SK-N-SH (cell line): Measurements from ENCODE around the gene CEP295NL. TPM values are rescaled to one million over a fixed set of nuclear protein-coding genes. Genes with fewer than 3 reads are reported as not detected.
"Not testable (repeated sequence)": the region's sequence is repeated elsewhere in the genome, so short reads cannot be mapped to it uniquely, and the experiment has no call there.

Source experiments
- CTCF ChIA-PET: fragments of 300-600, 350-600 bp; formaldehyde crosslinking; extraction: SDS; loops from one replicate; lab custom pipeline; 2021; lab: Yijun Ruan, JAX
- POLR2A ChIA-PET: fragments of 350-600 bp; sonication (Branson Sonifier 250); formaldehyde crosslinking; extraction: SDS; loops from one replicate; lab custom pipeline; 2020; ENCODE audit warnings: antibody characterized with exemption, inconsistent platforms; lab: Yijun Ruan, JAX
- DNase-seq: peaks from one replicate; pipeline ENCODE4 v3.0.0; 2012
- H2AFZ ChIP-seq: fragments of 200-600 bp; sonication (generic); 2 replicates; pipeline ENCODE4 v1.8.1; 2016; ENCODE audit warnings: antibody characterized with exemption, mild to moderate bottlenecking, low read depth
- H3F3A ChIP-seq: fragments of 200-600 bp; sonication (generic); replicated peaks from 2 replicates; pipeline ENCODE3; 2016; ENCODE audit warnings: antibody characterized with exemption, mild to moderate bottlenecking; ENCODE audit not compliant: insufficient read depth
- H3K27ac ChIP-seq, 2 experiments: fragments of 200-500 bp in 1 of 2; fragments of 200-600 bp in 1 of 2; sonication (Bioruptor generic) in 1 of 2; sonication (generic), shearing (Covaris generic) in 1 of 2; 2 replicates each; pipeline versions ENCODE4 v1.5.1 to v1.6.1; 2014 to 2016; ENCODE audit warnings: low read depth in 2 of 2, inconsistent platforms in 1 of 2, low read length in 1 of 2, mild to moderate bottlenecking in 1 of 2, mixed read lengths in 1 of 2
- H3K27me3 ChIP-seq: fragments of 200-600 bp; sonication (generic), shearing (Covaris generic); 2 replicates; pipeline ENCODE4 v1.6.1; 2016; ENCODE audit warnings: mixed run types; ENCODE audit not compliant: insufficient read depth
- H3K36me3 ChIP-seq, 2 experiments: fragments of 200-500 bp in 1 of 2; fragments of 200-600 bp in 1 of 2; sonication (Bioruptor generic) in 1 of 2; sonication (generic) in 1 of 2; replicated peaks in 1 of 2; 2 replicates each; pipeline versions ENCODE3 to v1.5.1; 2014 to 2016; ENCODE audit warnings: low read length in 1 of 2, mild to moderate bottlenecking in 1 of 2; ENCODE audit not compliant: insufficient read depth in 2 of 2, control insufficient read depth in 1 of 2
- H3K4me1 ChIP-seq, 2 experiments: fragments of 200-500 bp in 1 of 2; fragments of 200-600 bp in 1 of 2; sonication (Bioruptor generic) in 1 of 2; sonication (generic), shearing (Covaris generic) in 1 of 2; 2 replicates each; pipeline versions ENCODE4 v1.5.1 to v1.6.1; 2014 to 2016; ENCODE audit warnings: low read depth in 1 of 2, low read length in 1 of 2, mixed run types in 1 of 2; ENCODE audit not compliant: insufficient read depth in 2 of 2, control insufficient read depth in 1 of 2
- H3K4me2 ChIP-seq: fragments of 200-600 bp; sonication (generic), shearing (Covaris generic); 2 replicates; pipeline ENCODE4 v1.6.1; 2017; ENCODE audit warnings: mixed run types
- H3K4me3 ChIP-seq, 2 experiments: fragments of 200-500 bp in 1 of 2; fragments of 200-600 bp in 1 of 2; sonication (Bioruptor generic) in 1 of 2; sonication (generic), shearing (Covaris generic) in 1 of 2; 2 replicates each; pipeline versions ENCODE4 v1.5.1 to v1.8.1; 2014 to 2016; ENCODE audit warnings: low read depth in 2 of 2, inconsistent platforms in 1 of 2, low read length in 1 of 2, mild to moderate bottlenecking in 1 of 2, mixed read lengths in 1 of 2, moderate library complexity in 1 of 2
- H3K79me2 ChIP-seq: fragments of 200-600 bp; sonication (generic); 2 replicates; pipeline ENCODE4 v1.8.1; 2017; ENCODE audit warnings: mild to moderate bottlenecking; ENCODE audit not compliant: insufficient read depth
- H3K9ac ChIP-seq: fragments of 200-600 bp; sonication (generic); 2 replicates; pipeline ENCODE4 v1.6.1; 2017; ENCODE audit warnings: mixed run types
- H3K9me2 ChIP-seq: fragments of 200-600 bp; sonication (generic); 2 replicates; pipeline ENCODE4 v1.6.1; 2017; ENCODE audit warnings: mixed run types
- H3K9me3 ChIP-seq: fragments of 200-600 bp; sonication (generic); 2 replicates; pipeline ENCODE4 v1.6.1; 2017; ENCODE audit warnings: mixed run types, mild to moderate bottlenecking, moderate library complexity
- H4K20me1 ChIP-seq: fragments of 200-600 bp; sonication (generic); 2 replicates; pipeline ENCODE4 v1.6.1; 2017; ENCODE audit warnings: mild to moderate bottlenecking, mixed run types; ENCODE audit not compliant: insufficient read depth
- ELF1 ChIP-seq: IDR thresholded peaks from 2 replicates; pipeline ENCODE4 v1.4.0; 2012
- EP300 ChIP-seq, 2 experiments: IDR thresholded peaks; 2 replicates each; pipeline versions ENCODE4 v1.4.0 to v1.6.1; 2012; ENCODE audit warnings: borderline replicate concordance in 1 of 2, low read depth in 1 of 2, low read length in 1 of 2
- EZH2phosphoT487 ChIP-seq: fragments of 200-600 bp; sonication (generic); IDR thresholded peaks from 2 replicates; pipeline ENCODE4 v1.6.1; 2017; ENCODE audit warnings: low read depth, mixed run types, mild to moderate bottlenecking, antibody characterized with exemption, moderate library complexity, borderline replicate concordance
- FOXM1 ChIP-seq: IDR thresholded peaks from 2 replicates; pipeline ENCODE4 v1.4.0; 2012; ENCODE audit warnings: low read depth, mild to moderate bottlenecking
- GATA2 ChIP-seq: sonication (generic); formaldehyde crosslinking; IDR thresholded peaks from 2 replicates; pipeline ENCODE4 v1.5.0; 2020; ENCODE audit warnings: mild to moderate bottlenecking, missing genetic modification reagents
- MEF2A ChIP-seq: IDR thresholded peaks from 2 replicates; pipeline ENCODE4 v1.4.0; 2012; ENCODE audit warnings: low read depth, borderline replicate concordance
- MXI1 ChIP-seq: IDR thresholded peaks from 2 replicates; pipeline ENCODE4 v1.6.1; 2012; ENCODE audit warnings: mild to moderate bottlenecking, low read depth, low read length, improper control_type of control experiment
- NFIC ChIP-seq: IDR thresholded peaks from 2 replicates; pipeline ENCODE4 v1.4.0; 2012; ENCODE audit warnings: borderline replicate concordance
- PBX3 ChIP-seq: IDR thresholded peaks from 2 replicates; pipeline ENCODE4; 2012
- RAD21 ChIP-seq: IDR thresholded peaks from 2 replicates; pipeline ENCODE4 v1.6.1; 2012; ENCODE audit warnings: mild to moderate bottlenecking, low read length
- RCOR1 ChIP-seq: fragments of 150-350 bp; IDR thresholded peaks from 2 replicates; pipeline ENCODE4 v1.6.1; 2017; ENCODE audit warnings: antibody characterized with exemption, low read length
- SMC3 ChIP-seq: IDR thresholded peaks from 2 replicates; pipeline ENCODE4 v1.6.1; 2012; ENCODE audit warnings: low read depth, low read length, improper control_type of control experiment
- TCF12 ChIP-seq: IDR thresholded peaks from 2 replicates; pipeline ENCODE4 v1.4.0; 2012
- USF1 ChIP-seq: IDR thresholded peaks from 2 replicates; pipeline ENCODE4 v1.4.0; 2012; ENCODE audit warnings: low read depth, borderline replicate concordance
- WGBS: methylation state at CpG from one replicate; pipeline ENCODE4 v1.1.6; 2017; ENCODE audit warnings: low lambda C conversion rate; 5-methylcytosine and 5-hydroxymethylcytosine counted together
- polyA plus RNA-seq, 3 experiments: library from polyadenylated mRNA; depleted of rRNA; stranded (reverse); fragments of >200 nt; gene quantifications; 2 replicates each; pipeline ENCODE4 v1.2.3, GENCODE V29; 2012
- TF ChIP-seq, protein P1 (sequence below): fragments of 200-600 bp; sonication (generic); IDR thresholded peaks from 2 replicates; pipeline ENCODE4 v1.6.1; 2017; ENCODE audit warnings: antibody characterized with exemption, mild to moderate bottlenecking, moderate library complexity

The CEP295NL gene
- polyA plus RNA-seq, 1 of the 3 experiments (the other 2 are of a cell fraction) = 0.35 TPM

DNA sequence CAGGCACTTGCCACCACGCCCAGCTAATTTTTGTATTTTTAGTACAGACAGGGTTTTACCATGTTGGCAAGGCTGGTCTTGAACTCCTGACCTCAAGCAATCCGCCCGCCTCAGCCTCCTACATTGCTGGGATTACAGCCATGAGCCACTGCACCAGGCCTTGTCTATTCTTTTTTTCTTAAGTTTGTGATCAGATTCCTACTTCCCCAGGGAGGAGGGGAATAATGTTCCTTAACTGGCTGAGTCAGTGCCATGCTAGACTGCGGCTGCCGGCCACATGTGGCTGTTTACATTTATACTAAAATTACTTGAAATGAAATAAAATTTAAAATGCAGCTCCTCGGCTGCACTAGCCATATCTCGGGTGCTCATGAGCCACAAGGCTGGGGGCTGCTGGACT is 34.6 kb downstream of the CEP295NL start (continued):
- no peak for TF ChIP-seq NFIC
- 0 out of 2 replicates have a peak, but pooled peaks have one; percentile 26 for TF ChIP-seq MXI1
- no peak for TF ChIP-seq USF1
- TF ChIP-seq MEF2A = no peak
- no peak for TF ChIP-seq ELF1
- no peak for TF ChIP-seq RAD21
- TF ChIP-seq EZH2phosphoT487 = no peak

DNA sequence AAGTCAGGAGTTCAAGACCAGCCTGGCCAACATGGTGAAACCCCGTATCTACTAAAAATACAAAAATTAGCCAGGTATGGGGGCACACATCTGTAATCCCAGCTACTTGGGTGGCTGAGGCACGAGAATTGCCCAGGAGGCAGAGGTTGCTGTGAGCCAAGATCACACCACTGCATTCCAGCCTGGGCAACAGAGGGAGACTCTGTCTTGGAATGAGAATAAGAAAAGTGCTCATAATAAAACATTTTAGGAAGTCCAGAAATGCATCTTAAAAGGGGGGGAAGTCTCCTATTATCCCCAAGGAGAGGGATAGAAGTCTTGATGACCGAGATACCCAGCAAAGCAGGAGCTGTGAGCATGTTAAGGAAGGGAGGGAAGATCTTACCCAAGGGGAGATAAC is 36.0 kb downstream of the CEP295NL start:
- CTCF ChIA-PET = interaction anchor here (1.3 to 17.6 kb wide), 11 partner anchors 9 to 161 kb away, joined by 3 to 458 read pairs (median 24); partner anchors contain the start of gene LGALS3BP
- H2AFZ ChIP-seq, H4K20me1 ChIP-seq, H3K9me3 ChIP-seq, DNase-seq, H3K4me3 ChIP-seq, H3K9me2 ChIP-seq, H3K9ac ChIP-seq, H3K27me3 ChIP-seq, H3K4me2 ChIP-seq, POLR2A ChIA-PET: not testable (repeated sequence)
- Histone ChIP-seq H3K27ac (peak overlapping the region in 1 of 2 experiments; percentile 57; a peak in 1 of 4 replicates), H3F3A (peaks cover 58% of the 10 kb centered on the region), H3K36me3 (peaks cover 12 to 62% of the 10 kb centered on the region in 2 experiments), H3K4me1 (peaks cover 3 to 12% of the 10 kb centered on the region in 2 experiments; a peak in 3 of 4 replicates), H3K79me2 (peaks cover 60% of the 10 kb centered on the region)
- 96% methylated on average over 3 of the region's 3 CpGs for WGBS

DNA sequence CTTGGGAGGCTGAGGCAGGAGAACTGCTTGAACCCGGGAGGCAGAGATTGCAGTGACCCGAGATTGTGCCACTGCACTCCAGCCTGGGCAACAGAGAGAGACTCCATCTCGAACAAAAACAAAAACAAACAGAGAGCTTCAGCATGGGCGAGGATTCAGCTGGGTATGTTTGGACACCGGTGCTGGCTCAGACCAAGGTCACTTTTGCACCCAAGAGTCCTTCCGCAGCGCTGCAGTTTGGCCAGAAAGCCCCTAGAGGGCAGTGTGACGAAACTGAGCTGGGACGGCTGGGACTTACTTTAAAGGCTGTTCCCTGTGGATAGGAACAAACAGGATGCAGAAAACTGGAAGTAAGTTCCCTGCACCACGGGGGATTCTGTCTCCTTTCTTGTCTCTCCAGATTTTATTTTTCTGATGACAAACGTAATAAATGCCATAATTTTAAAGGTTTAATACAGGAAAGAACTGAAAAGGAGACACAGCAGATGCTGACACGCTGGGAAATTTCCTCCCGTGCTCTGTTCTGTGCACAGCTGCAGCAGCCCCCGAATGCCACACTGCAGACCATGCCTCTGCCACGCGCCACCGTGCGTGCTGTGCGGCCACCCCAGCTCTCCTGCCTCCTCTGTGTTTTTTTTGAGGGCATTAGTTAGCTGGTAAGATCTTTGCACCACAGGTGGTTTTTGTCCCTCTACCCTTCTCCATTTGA is 37.2 kb downstream of the CEP295NL start:
- Histone ChIP-seq H3F3A (peaks cover 69% of the 10 kb centered on the region), H3K36me3 (peaks cover 10 to 57% of the 10 kb centered on the region in 2 experiments), H3K79me2 (peaks cover 58% of the 10 kb centered on the region), H3K27ac (peak overlapping the region; percentile 21 to 53; a peak in 2 of 4 replicates), H3K27me3 (no peaks in the 10 kb centered on the region), H3K9me3 (no peaks in the 10 kb centered on the region), H3K9me2 (no peaks in the 10 kb centered on the region), H2AFZ (no peak overlapping the region), H3K4me3 (peak overlapping the region in 1 of 2 experiments; percentile 26; a peak in 1 of 4 replicates), H4K20me1 (no peaks in the 10 kb centered on the region; the same call in 1 of the 2 replicates), H3K4me1 (peaks cover 3 to 19% of the 10 kb centered on the region in 2 experiments; a peak in 3 of 4 replicates), H3K9ac (no peak overlapping the region), H3K4me2 (peak overlapping the region; percentile 57; the same call in 1 of the 2 replicates)
- 27% methylated on average over 19 of the region's 19 CpGs for WGBS
- CTCF ChIA-PET = interaction anchor here (0.6 to 17.6 kb wide), 61 partner anchors 11 to 640 kb away, joined by 3 to 458 read pairs (median 5); partner anchors contain the start of genes CEP295NL, CYTH1, LGALS3BP and TIMP2
- peak; percentile 89 for DNase-seq
- TF ChIP-seq USF1 (no peak), GATA2 (CRISPR knock-in tag) (0 out of 2 replicates have a peak, but pooled peaks have one; percentile 11), RAD21 (peak; percentile 99), PBX3 (no peak), FOXM1 (no peak), TCF12 (no peak), EZH2phosphoT487 (no peak), ELF1 (no peak), SMC3 (peak; percentile 95), RCOR1 (peak; percentile 48; the same call in 1 of the 2 replicates), EP300 (IDR thresholded peaks at IDR 0.05; ENCODE audit: borderline replicate concordance in 1 of 2, low read depth in 1 of 2, low read length in 1 of 2) (peak in 1 of 2 experiments; percentile 28; a peak in 2 of 4 replicates)
- TF ChIP-seq, protein P1, sequence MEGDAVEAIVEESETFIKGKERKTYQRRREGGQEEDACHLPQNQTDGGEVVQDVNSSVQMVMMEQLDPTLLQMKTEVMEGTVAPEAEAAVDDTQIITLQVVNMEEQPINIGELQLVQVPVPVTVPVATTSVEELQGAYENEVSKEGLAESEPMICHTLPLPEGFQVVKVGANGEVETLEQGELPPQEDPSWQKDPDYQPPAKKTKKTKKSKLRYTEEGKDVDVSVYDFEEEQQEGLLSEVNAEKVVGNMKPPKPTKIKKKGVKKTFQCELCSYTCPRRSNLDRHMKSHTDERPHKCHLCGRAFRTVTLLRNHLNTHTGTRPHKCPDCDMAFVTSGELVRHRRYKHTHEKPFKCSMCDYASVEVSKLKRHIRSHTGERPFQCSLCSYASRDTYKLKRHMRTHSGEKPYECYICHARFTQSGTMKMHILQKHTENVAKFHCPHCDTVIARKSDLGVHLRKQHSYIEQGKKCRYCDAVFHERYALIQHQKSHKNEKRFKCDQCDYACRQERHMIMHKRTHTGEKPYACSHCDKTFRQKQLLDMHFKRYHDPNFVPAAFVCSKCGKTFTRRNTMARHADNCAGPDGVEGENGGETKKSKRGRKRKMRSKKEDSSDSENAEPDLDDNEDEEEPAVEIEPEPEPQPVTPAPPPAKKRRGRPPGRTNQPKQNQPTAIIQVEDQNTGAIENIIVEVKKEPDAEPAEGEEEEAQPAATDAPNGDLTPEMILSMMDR = peak; percentile 99
- POLR2A ChIA-PET = interaction anchor here (0.6 to 1.6 kb wide), 7 partner anchors 22 to 109 kb away, joined by 3 to 15 read pairs (median 3); no protein-coding TSS in a partner anchor
